ENCODE measurements around the gene PIGO. TPM values are rescaled to one million over a fixed set of nuclear protein-coding genes. Genes with fewer than 3 reads are reported as not detected.
A peak's percentile ranks its signal among the peaks of the same experiment; 100 is the strongest.

The PIGO gene
- total and polyA plus RNA-seq, 10 of the 15 experiments (the other 5 are each of a cell fraction or from before 2014, with no cell fraction given) = 8.2 to 23.3 (median 18.4) TPM

DNA sequence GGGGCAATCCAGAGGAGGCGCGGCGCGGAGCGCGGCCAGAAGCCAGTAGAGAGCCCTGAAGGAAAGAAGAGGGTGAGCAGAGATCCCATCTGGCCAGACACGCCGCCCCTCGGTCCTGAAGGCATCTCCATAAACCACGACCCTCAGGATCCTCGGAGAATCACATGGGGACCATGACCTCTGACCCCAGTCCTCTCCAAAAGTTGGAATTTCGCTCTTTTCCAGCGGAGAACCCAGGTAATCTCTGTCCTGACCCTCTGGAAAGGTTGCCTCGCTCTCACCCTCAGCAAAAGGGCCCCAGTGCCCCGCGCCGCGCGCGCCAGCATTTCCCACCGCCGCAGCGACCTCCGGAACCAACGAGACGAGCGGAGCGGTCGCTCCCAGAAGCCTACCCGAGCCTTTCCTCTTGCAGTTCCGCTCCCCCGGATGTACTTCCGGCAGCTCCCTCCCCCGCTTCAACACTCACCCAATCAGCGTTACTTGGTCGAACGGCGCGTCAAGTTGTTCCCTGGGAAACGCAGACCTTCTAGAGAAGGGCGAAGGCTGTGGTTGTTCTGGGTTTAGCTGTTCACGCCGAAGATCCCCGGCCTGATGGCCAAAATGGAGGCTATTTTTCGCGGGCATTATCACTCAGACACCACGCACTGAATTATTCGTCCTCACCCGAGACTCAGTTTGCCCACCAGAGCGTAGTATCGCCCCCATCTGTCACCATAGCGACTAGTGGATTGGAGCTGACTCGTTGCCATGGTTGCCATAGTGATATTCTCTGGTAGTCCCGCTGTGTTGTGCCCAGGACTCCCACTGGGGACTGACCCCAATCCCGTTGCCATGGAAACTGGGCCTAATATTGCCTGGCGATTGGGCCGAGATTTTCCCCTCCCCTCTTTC is 6.6 kb upstream of the PIGO start, which contains the start of gene STOML2:
Gene STOML2, minus strand, starts transcription at position 363 of the 891 bp plus-strand sequence. Its CDS starts 37 bp downstream, at position 326.
- no peaks in the 10 kb centered on the region for H4K20me1 ChIP-seq (ENCODE audit: control insufficient read depth, insufficient read depth)
- no peaks in the 10 kb centered on the region for H3K27me3 ChIP-seq (replicated peaks in 1 of 2; ENCODE audit: control insufficient read depth in 2 of 2, insufficient read depth in 2 of 2, low read length in 1 of 2)
- H3K9ac ChIP-seq (ENCODE audit: control insufficient read depth, insufficient read depth, low read length) = peak within 1 kb of the TSS; percentile 93
- H3K4me3 ChIP-seq = peak within 1 kb of the TSS; percentile 79
- peaks cover 9 to 16% of the 10 kb centered on the region in 2 experiments for H3K36me3 ChIP-seq (ENCODE audit: control insufficient read depth in 2 of 2, insufficient read depth in 2 of 2, low read length in 1 of 2)
- ChIA-PET RAD21 (ENCODE audit: unreplicated experiment) (interaction anchor here (0.7 to 1.4 kb wide), 9 partner anchors 8 to 450 kb away, joined by 3 to 7 read pairs (median 4); partner anchors contain the start of genes ATOSB and VCP), CTCF (interaction anchor here (0.7 to 2.5 kb wide), 8 partner anchors 8 to 529 kb away, joined by 3 to 11 read pairs (median 4); partner anchors contain the start of gene VCP), SMC1A (ENCODE audit: uncharacterized antibody, unreplicated experiment) (interaction anchor here (0.6 to 1.8 kb wide), 7 partner anchors 8 to 166 kb away, joined by 3 to 5 read pairs (median 4); no protein-coding TSS in a partner anchor), POLR2A (interaction anchor here (0.6 to 3.5 kb wide), 7 partner anchors 9 to 455 kb away, joined by 3 to 27 read pairs (median 11); partner anchors contain the start of genes ATOSB, FANCG and VCP)
- FAIRE-seq = peak; percentile 99
- H3K4me2 ChIP-seq (ENCODE audit: control insufficient read depth, insufficient read depth) = peak within 1 kb of the TSS; percentile 88
- H3K79me2 ChIP-seq (ENCODE audit: control insufficient read depth, insufficient read depth, low read length) = peaks cover 14% of the 10 kb centered on the region
- intact Hi-C loops (cut with micrococcal nuclease; ENCODE audit: unreplicated experiment) (loop anchor here (1.0 to 2.0 kb wide), 2 partner anchors 8 to 24 kb away; partner anchors contain the start of gene FANCG), in situ Hi-C loops (cut with MboI) (loop anchor here (10.0 kb wide), 2 partner anchors 632 to 712 kb away; partner anchors contain the start of genes CREB3, HINT2, SPAG8 and TLN1)
- peak within 1 kb of the TSS; percentile 88 for H3K27ac ChIP-seq (ENCODE audit: control insufficient read depth, insufficient read depth)
- no peaks in the 10 kb centered on the region for H3K9me3 ChIP-seq (replicated peaks; ENCODE audit: control insufficient read depth, insufficient read depth, low read length)
- BruUV-seq (replicated peaks) = TSS peak; percentile 67
- H3K4me1 ChIP-seq (ENCODE audit: control insufficient read depth, insufficient read depth, low read length) = peaks cover 5% of the 10 kb centered on the region
- under 1% methylated on average over 57 of the region's 57 CpGs for WGBS (ENCODE audit: insufficient coverage, insufficient replicate concordance, low lambda C conversion rate, missing lambda C conversion rate)
- ATAC-seq = peak; percentile 99
- peak within 1 kb of the TSS; percentile 94 for H2AFZ ChIP-seq (ENCODE audit: control insufficient read depth, low read depth, low read length)
- DNase-seq (ENCODE audit: low read depth, low spot score) = peak; percentile 78
- TF ChIP-seq SMARCA5 (IDR thresholded peaks at IDR 0.05) (peak; percentile 54; the same call in 1 of the 2 replicates), SRF (IDR thresholded peaks at IDR 0.05; ENCODE audit: low read depth in 2 of 2, low read length in 2 of 2) (peak; percentile 22 to 86; a peak in 3 of 4 replicates), TARDBP (IDR thresholded peaks at IDR 0.05; ENCODE audit: borderline replicate concordance) (peak; percentile 93), EED (IDR thresholded peaks at IDR 0.05; ENCODE audit: low read depth) (peak; percentile 35; the same call in 1 of the 2 replicates), SIN3A (IDR thresholded peaks at IDR 0.05; ENCODE audit: low read depth, low read length) (peak; percentile 98), SMAD5 (IDR thresholded peaks at IDR 0.05; ENCODE audit: low read depth) (peak; percentile 58; the same call in 1 of the 2 replicates), NR2F1 (conservative IDR thresholded peaks at IDR 0.05) (peak; percentile 99), ATF7 (IDR thresholded peaks at IDR 0.05; ENCODE audit: low read depth) (0 out of 2 replicates have a peak, but pooled peaks have one; percentile 48), MTA3 (IDR thresholded peaks at IDR 0.05; ENCODE audit: borderline replicate concordance, low read length) (no peak), CEBPZ (IDR thresholded peaks at IDR 0.05; ENCODE audit: low read depth, low read length) (no peak), STAT1 (conservative IDR thresholded peaks at IDR 0.05) (peak; percentile 72; the same call in 1 of the 2 replicates), RELA (IDR thresholded peaks at IDR 0.05; ENCODE audit: borderline replicate concordance, partially characterized antibody) (peak; percentile 66), BRCA1 (IDR thresholded peaks at IDR 0.05; ENCODE audit: low read depth, low read length) (no peak)
- TF ChIP-seq, protein P1, sequence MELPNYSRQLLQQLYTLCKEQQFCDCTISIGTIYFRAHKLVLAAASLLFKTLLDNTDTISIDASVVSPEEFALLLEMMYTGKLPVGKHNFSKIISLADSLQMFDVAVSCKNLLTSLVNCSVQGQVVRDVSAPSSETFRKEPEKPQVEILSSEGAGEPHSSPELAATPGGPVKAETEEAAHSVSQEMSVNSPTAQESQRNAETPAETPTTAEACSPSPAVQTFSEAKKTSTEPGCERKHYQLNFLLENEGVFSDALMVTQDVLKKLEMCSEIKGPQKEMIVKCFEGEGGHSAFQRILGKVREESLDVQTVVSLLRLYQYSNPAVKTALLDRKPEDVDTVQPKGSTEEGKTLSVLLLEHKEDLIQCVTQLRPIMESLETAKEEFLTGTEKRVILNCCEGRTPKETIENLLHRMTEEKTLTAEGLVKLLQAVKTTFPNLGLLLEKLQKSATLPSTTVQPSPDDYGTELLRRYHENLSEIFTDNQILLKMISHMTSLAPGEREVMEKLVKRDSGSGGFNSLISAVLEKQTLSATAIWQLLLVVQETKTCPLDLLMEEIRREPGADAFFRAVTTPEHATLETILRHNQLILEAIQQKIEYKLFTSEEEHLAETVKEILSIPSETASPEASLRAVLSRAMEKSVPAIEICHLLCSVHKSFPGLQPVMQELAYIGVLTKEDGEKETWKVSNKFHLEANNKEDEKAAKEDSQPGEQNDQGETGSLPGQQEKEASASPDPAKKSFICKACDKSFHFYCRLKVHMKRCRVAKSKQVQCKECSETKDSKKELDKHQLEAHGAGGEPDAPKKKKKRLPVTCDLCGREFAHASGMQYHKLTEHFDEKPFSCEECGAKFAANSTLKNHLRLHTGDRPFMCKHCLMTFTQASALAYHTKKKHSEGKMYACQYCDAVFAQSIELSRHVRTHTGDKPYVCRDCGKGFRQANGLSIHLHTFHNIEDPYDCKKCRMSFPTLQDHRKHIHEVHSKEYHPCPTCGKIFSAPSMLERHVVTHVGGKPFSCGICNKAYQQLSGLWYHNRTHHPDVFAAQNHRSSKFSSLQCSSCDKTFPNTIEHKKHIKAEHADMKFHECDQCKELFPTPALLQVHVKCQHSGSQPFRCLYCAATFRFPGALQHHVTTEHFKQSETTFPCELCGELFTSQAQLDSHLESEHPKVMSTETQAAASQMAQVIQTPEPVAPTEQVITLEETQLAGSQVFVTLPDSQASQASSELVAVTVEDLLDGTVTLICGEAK (IDR thresholded peaks at IDR 0.05; ENCODE audit: borderline replicate concordance) = peak; percentile 99
